CD4-positive, alpha-beta T cell treated with Interleukin-21 for 1 hour (primary cell): ENCODE measurements around the gene UGT2B15.
"Not testable (repeated sequence)": the region's sequence is repeated elsewhere in the genome, so short reads cannot be mapped to it uniquely, and the experiment has no call there.

Source experiments
- DNase-seq: peaks from one replicate; pipeline ENCODE4 v3.0.0-alpha.2; 2020

UGT2B15 gene

GRCh38 chr4:68655764-68656444 is 14.5 kb downstream of the UGT2B15 start:
- no peak for DNase-seq

GRCh38 chr4:68654946-68655721 is 15.3 kb downstream of the UGT2B15 start:
- no peak for DNase-seq

GRCh38 chr4:68651932-68652331 is 18.5 kb downstream of the UGT2B15 start:
- DNase-seq, result no peak

DNA sequence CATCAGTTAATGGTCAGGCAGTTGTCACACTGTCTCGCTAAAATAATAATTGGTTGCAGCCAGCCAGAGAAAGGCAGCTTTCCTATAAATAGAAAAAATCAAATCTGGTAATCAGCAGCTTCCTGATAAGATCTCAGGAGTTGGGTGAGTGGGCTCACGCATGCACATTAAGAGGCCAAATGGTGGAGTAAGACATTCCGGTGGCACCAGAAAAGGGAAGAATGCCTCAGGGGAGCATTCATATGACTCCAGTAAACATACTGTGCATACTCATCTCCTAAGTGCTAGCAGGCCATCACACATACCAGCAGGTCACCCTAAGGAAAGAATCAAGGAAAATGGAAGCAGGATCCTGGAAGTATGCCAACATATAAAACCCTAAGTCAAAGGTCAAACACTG is 40.1 kb downstream of the UGT2B15 start:
- no peak for DNase-seq

DNA sequence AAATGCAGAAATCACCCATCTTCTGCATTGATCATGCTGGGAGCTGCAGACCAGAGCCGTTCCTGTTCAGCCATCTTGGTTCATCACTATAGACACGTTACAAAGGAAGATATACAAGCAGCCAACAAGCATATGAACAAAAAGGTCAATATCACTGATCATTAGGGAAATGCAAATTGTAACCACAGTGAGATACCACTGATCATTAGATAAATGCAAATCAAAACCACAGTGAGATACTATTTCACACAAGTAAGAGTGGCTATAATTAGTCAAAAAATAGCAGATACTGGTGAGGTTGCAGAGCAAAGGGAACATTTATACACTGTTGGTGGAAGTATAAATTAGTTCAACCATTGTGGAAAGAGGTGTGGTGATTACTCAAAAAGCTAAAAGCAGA is 47.7 kb downstream of the UGT2B15 start:
- DNase-seq, result not testable (repeated sequence)

DNA sequence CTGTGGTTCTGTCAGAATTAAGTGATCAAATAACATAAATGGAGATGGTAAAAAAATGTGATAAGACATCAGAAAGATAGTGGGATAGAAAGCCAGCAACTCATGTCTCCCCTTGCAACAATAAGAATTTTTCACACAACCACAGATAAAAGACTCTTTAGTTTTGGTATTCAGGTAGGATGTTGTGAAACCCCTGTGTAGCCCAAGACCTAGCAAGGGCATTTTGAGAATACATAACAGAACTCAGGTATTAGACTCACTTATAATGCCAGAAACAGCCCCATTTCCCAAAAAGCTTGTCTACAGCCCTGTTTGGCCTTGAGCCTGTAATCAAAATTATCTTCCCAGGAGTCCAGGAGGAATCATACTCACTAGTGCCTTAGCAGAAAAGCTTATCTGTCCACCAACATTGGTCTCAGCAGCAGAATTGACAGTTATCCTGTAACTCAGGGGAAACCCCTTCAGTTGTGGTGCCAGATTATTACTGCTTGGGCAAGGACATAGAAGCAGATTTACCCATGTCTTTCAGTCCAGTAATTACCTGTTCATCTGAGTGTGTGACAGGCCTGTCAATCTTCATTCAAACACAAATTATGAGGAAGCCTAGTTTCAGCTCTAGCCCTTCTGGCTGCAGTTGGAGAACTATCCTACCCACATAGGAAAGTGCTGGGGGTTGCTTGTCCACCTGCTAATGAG is 53.3 kb downstream of the UGT2B15 start:
- DNase-seq, result no peak

DNA sequence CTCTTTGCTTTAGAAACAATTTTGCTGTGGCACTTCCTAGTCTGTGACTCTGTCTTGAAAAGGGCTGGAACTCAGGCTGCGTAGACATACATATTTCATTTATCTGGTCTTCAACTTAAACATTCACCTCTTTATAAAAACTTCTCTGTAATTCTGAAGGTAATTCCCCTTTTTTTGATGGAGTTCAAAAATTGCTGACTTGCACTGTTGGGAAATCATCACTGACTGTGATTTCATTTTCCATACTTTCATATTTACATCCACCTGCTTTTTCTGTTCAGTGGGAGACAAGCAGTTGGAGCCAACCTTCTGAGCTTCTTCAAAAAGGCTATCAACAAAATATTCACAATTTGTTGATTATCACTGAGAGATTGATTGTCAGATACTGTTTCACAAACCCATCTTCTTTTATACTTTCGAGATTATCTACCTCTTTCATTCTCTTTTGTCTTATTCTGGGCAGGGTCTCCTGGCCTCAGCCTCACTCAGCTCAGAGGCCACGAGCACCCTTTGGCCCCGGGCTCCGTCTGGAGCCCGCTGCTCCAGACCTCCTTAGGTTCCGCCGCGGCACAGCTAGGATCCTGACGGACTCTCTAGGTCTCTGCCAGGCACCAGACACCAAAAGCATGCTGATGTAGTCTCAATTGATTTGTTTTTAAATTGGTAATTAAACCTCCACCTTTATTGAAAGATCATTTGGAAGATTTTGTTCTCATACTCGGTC is 54.6 kb downstream of the UGT2B15 start:
- no peak for DNase-seq

GRCh38 chr4:68613752-68614151 is 56.7 kb downstream of the UGT2B15 start:
- DNase-seq, result no peak

DNA sequence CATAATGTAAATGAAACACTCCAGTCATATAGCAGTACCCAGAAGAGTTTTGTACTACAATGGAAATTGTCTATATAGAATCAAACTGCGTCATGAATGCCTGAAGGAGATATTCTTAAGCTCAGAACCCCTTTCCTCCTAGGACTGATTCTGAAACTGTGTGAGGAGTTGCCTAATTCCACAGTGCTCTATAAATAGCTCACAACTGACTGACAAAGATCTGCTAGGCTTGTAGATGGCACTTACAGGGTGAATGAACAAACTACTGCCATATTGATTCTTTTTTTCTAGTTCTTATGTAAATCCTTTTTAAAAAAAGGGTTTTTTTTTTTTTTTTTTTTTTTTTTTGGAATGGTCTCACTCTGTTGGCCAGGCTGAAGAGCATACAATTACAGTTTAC is 64.2 kb downstream of the UGT2B15 start:
- no peak for DNase-seq

DNA sequence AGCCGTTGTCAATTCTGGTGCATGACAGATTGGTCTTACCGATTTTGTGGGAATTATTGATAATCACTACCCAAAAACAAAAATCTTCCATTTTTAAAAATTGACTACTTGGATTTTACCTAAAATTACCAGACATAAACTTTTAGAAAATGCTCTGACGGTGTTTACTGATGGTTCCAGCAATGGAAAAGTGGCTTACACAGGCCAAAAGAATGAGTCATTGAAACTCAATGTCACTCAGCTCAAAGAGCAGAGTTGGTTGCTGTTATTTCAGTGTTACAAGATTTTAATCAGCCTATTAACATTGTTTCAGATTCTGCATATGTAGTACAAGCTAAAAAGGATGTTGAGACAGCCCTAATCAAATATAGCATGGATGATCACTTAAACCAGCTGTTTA is 71.3 kb downstream of the UGT2B15 start:
- no peak for DNase-seq

DNA sequence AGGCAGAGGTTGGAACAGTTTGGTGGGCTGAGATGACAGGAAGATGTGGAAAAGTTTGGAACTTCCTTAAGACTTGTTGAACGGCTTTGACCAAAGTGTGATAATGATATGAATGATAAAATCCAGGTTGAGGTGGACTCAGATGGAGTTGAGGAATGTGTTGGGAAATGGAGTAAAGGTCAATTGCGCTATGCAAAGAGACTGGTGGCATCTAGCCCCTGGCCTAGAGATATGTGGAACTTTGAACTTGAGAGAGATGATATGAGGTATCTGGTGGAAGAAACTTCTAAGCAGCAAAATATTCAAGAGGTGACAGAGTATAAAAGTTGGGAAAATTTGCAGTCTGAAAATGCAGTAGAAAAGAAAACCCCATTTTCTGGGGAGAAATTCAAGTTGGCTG is 73.0 kb downstream of the UGT2B15 start:
- DNase-seq, result no peak
